H9 (cell line): ENCODE data around the gene MTERF4. TPM values are rescaled to one million over a fixed set of nuclear protein-coding genes. Genes with fewer than 3 reads are reported as not detected.
A peak's percentile ranks its signal among the peaks of the same experiment; 100 is the strongest.

Experiments
- DNase-seq: peaks from one replicate; pipeline ENCODE4 v3.0.0-alpha.2; 2017
- H2AFZ ChIP-seq: one replicate; pipeline ENCODE4 v1.6.1; 2013; ENCODE audit warnings: mild to moderate bottlenecking, low read length, control low read depth, moderate library complexity
- H2AK5ac ChIP-seq: 2 replicates; pipeline ENCODE4 v1.6.1; 2013; ENCODE audit warnings: low read length, control low read depth, mixed read lengths; ENCODE audit not compliant: insufficient read length
- H2BK120ac ChIP-seq: one replicate; pipeline ENCODE4 v1.6.1; 2013; ENCODE audit warnings: low read depth, mild to moderate bottlenecking, low read length, control low read depth, inconsistent platforms; ENCODE audit not compliant: poor library complexity, severe bottlenecking
- H2BK12ac ChIP-seq: 2 replicates; pipeline ENCODE4 v1.6.1; 2013; ENCODE audit warnings: low read length, control low read depth, mixed read lengths, low read depth; ENCODE audit not compliant: insufficient read length
- H2BK15ac ChIP-seq: 2 replicates; pipeline ENCODE4 v1.6.1; 2013; ENCODE audit warnings: low read depth, low read length, control low read depth
- H2BK20ac ChIP-seq: one replicate; pipeline ENCODE4 v1.6.1; 2013; ENCODE audit warnings: low read depth, mild to moderate bottlenecking, low read length, control low read depth, inconsistent platforms; ENCODE audit not compliant: poor library complexity, severe bottlenecking
- H2BK5ac ChIP-seq: 2 replicates; pipeline ENCODE4 v1.6.1; 2013; ENCODE audit warnings: low read length, control low read depth, mixed read lengths; ENCODE audit not compliant: insufficient read length
- H3K14ac ChIP-seq: 2 replicates; pipeline ENCODE4 v1.6.1; 2013; ENCODE audit warnings: low read length, control low read depth; ENCODE audit not compliant: insufficient read depth
- H3K18ac ChIP-seq: 2 replicates; pipeline ENCODE4 v1.6.1; 2013; ENCODE audit warnings: low read depth, mild to moderate bottlenecking, mixed read lengths, low read length, control low read depth; ENCODE audit not compliant: insufficient read length
- H3K23ac ChIP-seq: 2 replicates; pipeline ENCODE4 v1.6.1; 2013; ENCODE audit warnings: low read length, control low read depth, mixed read lengths, low read depth; ENCODE audit not compliant: insufficient read length
- H3K23me2 ChIP-seq: 2 replicates; pipeline ENCODE4 v1.6.1; 2013; ENCODE audit warnings: low read depth, mild to moderate bottlenecking, mixed read lengths, low read length, control low read depth; ENCODE audit not compliant: insufficient read length, poor library complexity, severe bottlenecking
- H3K27ac ChIP-seq: 2 replicates; pipeline ENCODE4 v1.5.1; 2013; ENCODE audit warnings: low read length, control low read depth, mixed read lengths, low read depth; ENCODE audit not compliant: insufficient read length
- H3K27me3 ChIP-seq: 2 replicates; pipeline ENCODE4 v1.6.1; 2013; ENCODE audit warnings: low read length, control low read depth, inconsistent platforms; ENCODE audit not compliant: insufficient read depth
- H3K4ac ChIP-seq: 2 replicates; pipeline ENCODE4 v1.6.1; 2013; ENCODE audit warnings: low read depth, mild to moderate bottlenecking, control low read depth, inconsistent platforms, low read length, moderate library complexity
- H3K4me1 ChIP-seq: 2 replicates; pipeline ENCODE4 v1.6.1; 2013; ENCODE audit warnings: low read length, control low read depth, inconsistent platforms; ENCODE audit not compliant: insufficient read depth
- H3K4me2 ChIP-seq: 2 replicates; pipeline ENCODE4 v1.6.1; 2013; ENCODE audit warnings: low read length, control low read depth, mixed read lengths; ENCODE audit not compliant: insufficient read length, insufficient read depth
- H3K56ac ChIP-seq: 2 replicates; pipeline ENCODE4 v1.6.1; 2013; ENCODE audit warnings: low read depth, mild to moderate bottlenecking, mixed read lengths, low read length, control low read depth; ENCODE audit not compliant: insufficient read length
- H3K79me1 ChIP-seq: 2 replicates; pipeline ENCODE4 v1.6.1; 2013; ENCODE audit warnings: low read depth, mild to moderate bottlenecking, moderate library complexity, low read length, control low read depth, inconsistent platforms; ENCODE audit not compliant: insufficient read depth, poor library complexity, severe bottlenecking
- H3K79me2 ChIP-seq: 2 replicates; pipeline ENCODE4 v1.6.1; 2013; ENCODE audit warnings: low read length, control low read depth, inconsistent platforms; ENCODE audit not compliant: insufficient read depth
- H3K9ac ChIP-seq: 2 replicates; pipeline ENCODE4 v1.6.1; 2013; ENCODE audit warnings: low read length, control low read depth, mixed read lengths; ENCODE audit not compliant: insufficient read length; ENCODE audit errors: extremely low read depth
- H3K9me3 ChIP-seq: one replicate; pipeline ENCODE4 v1.6.1; 2013; ENCODE audit warnings: low read depth, low read length, inconsistent platforms; ENCODE audit not compliant: control insufficient read depth
- H3T11ph ChIP-seq: one replicate; pipeline ENCODE4 v1.6.1; 2013; ENCODE audit warnings: mild to moderate bottlenecking, low read length, control low read depth, inconsistent platforms
- H4K20me1 ChIP-seq: one replicate; pipeline ENCODE4 v1.6.1; 2013; ENCODE audit not compliant: control insufficient read depth, insufficient read length, insufficient read depth
- H4K5ac ChIP-seq: 2 replicates; pipeline ENCODE4 v1.6.1; 2013; ENCODE audit warnings: low read depth, mild to moderate bottlenecking, mixed read lengths, low read length, control low read depth; ENCODE audit not compliant: insufficient read length
- H4K8ac ChIP-seq: replicated peaks from 2 replicates; pipeline ENCODE4 v1.6.1; 2013; ENCODE audit warnings: low read length, control low read depth, mixed read lengths, low read depth; ENCODE audit not compliant: insufficient read length
- H4K91ac ChIP-seq: 2 replicates; pipeline ENCODE4 v1.6.1; 2013; ENCODE audit warnings: low read depth, mild to moderate bottlenecking, moderate library complexity, mixed read lengths, low read length, control low read depth; ENCODE audit not compliant: insufficient read length
- H3K27ac Mint-ChIP-seq, 3 experiments: 2 replicates in 2 of 3; 3 replicates in 1 of 3; pipeline ENCODE4 v1.8.0; 2020 to 2021; ENCODE audit warnings: mixed read lengths in 3 of 3, mild to moderate bottlenecking in 1 of 3, moderate library complexity in 1 of 3
- H3K27me3 Mint-ChIP-seq: 2 replicates; pipeline ENCODE4 v1.8.0; 2021; ENCODE audit warnings: low read depth, mild to moderate bottlenecking, moderate library complexity, mixed read lengths
- H3K36me3 Mint-ChIP-seq, 3 experiments: 2 replicates in 2 of 3; 3 replicates in 1 of 3; pipeline ENCODE4 v1.8.0; 2020 to 2021; ENCODE audit warnings: low read depth in 3 of 3, mixed read lengths in 3 of 3; ENCODE audit not compliant: insufficient read depth in 1 of 3
- H3K4me1 Mint-ChIP-seq, 2 experiments: 2 replicates each; pipeline ENCODE4 v1.8.0; 2020; ENCODE audit warnings: mixed read lengths in 2 of 2
- H3K4me3 Mint-ChIP-seq, 2 experiments: 2 replicates in 1 of 2; 3 replicates in 1 of 2; pipeline ENCODE4 v1.8.0; 2020 to 2021; ENCODE audit warnings: mild to moderate bottlenecking in 2 of 2, mixed read lengths in 2 of 2, moderate library complexity in 1 of 2
- H3K9me3 Mint-ChIP-seq, 2 experiments: 2 replicates in 1 of 2; 3 replicates in 1 of 2; pipeline ENCODE4 v1.8.0; 2020; ENCODE audit warnings: mild to moderate bottlenecking in 2 of 2, mixed read lengths in 2 of 2, moderate library complexity in 1 of 2
- WGBS: extraction: QIAGEN DNeasy Blood & Tissue Kit; methylation state at CpG from one replicate; pipeline ENCODE4 v1.1.7; 2013; ENCODE audit warnings: missing lambda C conversion rate, low lambda C conversion rate, mixed read lengths; ENCODE audit not compliant: insufficient read length; ENCODE audit errors: extremely low coverage; 5-methylcytosine and 5-hydroxymethylcytosine counted together
- total RNA-seq: library from RNA; stranded (reverse); gene quantifications from 2 replicates; pipeline ENCODE4 v1.2.1, GENCODE V29; 2021
- TF ChIP-seq, protein P1 (sequence below): fragments of 200-600 bp; sonication (generic); conservative IDR thresholded peaks from 3 replicates; pipeline ENCODE4 v1.8.0; 2021; ENCODE audit warnings: antibody characterized with exemption, mild to moderate bottlenecking

Gene MTERF4
- total RNA-seq, 1 experiment from 2014 or later = 35.0 TPM

- H3K23me2 ChIP-seq = no peaks in the 10 kb centered on the region
- H3K23ac ChIP-seq = no peak overlapping the region
- H2BK12ac ChIP-seq = no peak overlapping the region
- H2BK15ac ChIP-seq = no peak overlapping the region
- no peak overlapping the region for H3K4ac ChIP-seq
- H2BK20ac ChIP-seq = no peak overlapping the region
- H4K91ac ChIP-seq = no peak overlapping the region
- H3K79me1 ChIP-seq = no peaks in the 10 kb centered on the region
- H3K4me1 ChIP-seq = no peaks in the 10 kb centered on the region
- H3K56ac ChIP-seq = no peak overlapping the region
- no peaks in the 10 kb centered on the region for H3K79me2 ChIP-seq
- H3K27me3 ChIP-seq = no peaks in the 10 kb centered on the region
- no peak overlapping the region for H2BK5ac ChIP-seq
- no peak overlapping the region for H2AK5ac ChIP-seq
- no peak overlapping the region for H4K8ac ChIP-seq
- no peaks in the 10 kb centered on the region for H4K20me1 ChIP-seq
- DNase-seq = no peak
- Mint-ChIP-seq H3K27ac (peak overlapping the region in 1 of 3 experiments; percentile 6; a peak in 1 of 7 replicates), H3K9me3 (no peaks in the 10 kb centered on the region), H3K4me1 (no peaks in the 10 kb centered on the region), H3K36me3 (peaks cover 3 to 49% (median 39%) of the 10 kb centered on the region in 3 experiments; a peak in 6 of 7 replicates), H3K27me3 (no peaks in the 10 kb centered on the region), H3K4me3 (no peak overlapping the region)
- H3K9ac ChIP-seq = no peak overlapping the region
- H2BK120ac ChIP-seq = no peak overlapping the region
- no peak overlapping the region for H3K27ac ChIP-seq
- TF ChIP-seq, protein P1, sequence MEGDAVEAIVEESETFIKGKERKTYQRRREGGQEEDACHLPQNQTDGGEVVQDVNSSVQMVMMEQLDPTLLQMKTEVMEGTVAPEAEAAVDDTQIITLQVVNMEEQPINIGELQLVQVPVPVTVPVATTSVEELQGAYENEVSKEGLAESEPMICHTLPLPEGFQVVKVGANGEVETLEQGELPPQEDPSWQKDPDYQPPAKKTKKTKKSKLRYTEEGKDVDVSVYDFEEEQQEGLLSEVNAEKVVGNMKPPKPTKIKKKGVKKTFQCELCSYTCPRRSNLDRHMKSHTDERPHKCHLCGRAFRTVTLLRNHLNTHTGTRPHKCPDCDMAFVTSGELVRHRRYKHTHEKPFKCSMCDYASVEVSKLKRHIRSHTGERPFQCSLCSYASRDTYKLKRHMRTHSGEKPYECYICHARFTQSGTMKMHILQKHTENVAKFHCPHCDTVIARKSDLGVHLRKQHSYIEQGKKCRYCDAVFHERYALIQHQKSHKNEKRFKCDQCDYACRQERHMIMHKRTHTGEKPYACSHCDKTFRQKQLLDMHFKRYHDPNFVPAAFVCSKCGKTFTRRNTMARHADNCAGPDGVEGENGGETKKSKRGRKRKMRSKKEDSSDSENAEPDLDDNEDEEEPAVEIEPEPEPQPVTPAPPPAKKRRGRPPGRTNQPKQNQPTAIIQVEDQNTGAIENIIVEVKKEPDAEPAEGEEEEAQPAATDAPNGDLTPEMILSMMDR = no peak
- no peak overlapping the region for H3K14ac ChIP-seq
- H3K9me3 ChIP-seq = no peaks in the 10 kb centered on the region
- H4K5ac ChIP-seq = no peak overlapping the region
- H3T11ph ChIP-seq = no peak overlapping the region
- H3K4me2 ChIP-seq = no peak overlapping the region
- H3K18ac ChIP-seq = no peak overlapping the region
- H2AFZ ChIP-seq = no peak overlapping the region
- no CpG with 5 or more reads among the region's 8 CpGs for WGBS
Measured at GRCh38 chr2:241112592-241112991, 10.5 kb upstream of the MTERF4 start.
